HepG2 (cell line): ENCODE data around the gene SPSB2. TPM values are rescaled to one million over a fixed set of nuclear protein-coding genes. Genes with fewer than 3 reads are reported as not detected.
A peak's percentile ranks its signal among the peaks of the same experiment; 100 is the strongest.

ENCODE experiments used
- ATAC-seq: fragments of 200-7000 bp; cut with Tn5 transposase; 3 replicates; pipeline ENCODE4 v1.9.1; 2020; ENCODE audit warnings: mild to moderate bottlenecking, moderate library complexity
- BruUV-seq: library from RNA; stranded (reverse); fragments of 400-500 nt; replicated peaks from 2 replicates; lab custom pipeline; 2021; lab: Mats Ljungman, UMichigan
- CTCF ChIA-PET: fragments of 300-600 bp; formaldehyde crosslinking; extraction: SDS; loops from one replicate; lab custom pipeline; 2021; ENCODE audit warnings: low total read pairs, inconsistent platforms, low intra/inter-chr PET ratio; lab: Yijun Ruan, JAX
- POLR2A ChIA-PET: fragments of 350-600 bp; sonication (Branson Sonifier 250); formaldehyde crosslinking; loops from one replicate; lab custom pipeline; 2020; ENCODE audit warnings: antibody characterized with exemption, inconsistent platforms; lab: Yijun Ruan, JAX
- DNase-seq: peaks from one replicate; pipeline ENCODE4 v3.0.0-alpha.2; 2015; ENCODE audit warnings: low spot score
- FAIRE-seq: peaks from 3 replicates; lab custom pipeline; 2011; peaks lifted over from hg19 to GRCh38; lab: Jason Lieb, UNC
- H2AFZ ChIP-seq: one replicate; pipeline ENCODE4 v1.6.1; 2011; ENCODE audit warnings: low read length, inconsistent platforms
- H3K27ac ChIP-seq: fragments of 300-600 bp; 3 replicates; pipeline ENCODE4 v1.8.0; 2011; ENCODE audit warnings: mixed run types, mild to moderate bottlenecking, mixed read lengths, low read length, inconsistent platforms; ENCODE audit not compliant: insufficient read depth; ENCODE audit errors: extremely low read length
- H3K27me3 ChIP-seq, 2 experiments: fragments of 200-600 bp in 1 of 2; 2 replicates in 1 of 2; 3 replicates in 1 of 2; pipeline versions ENCODE4 v1.6.0 to v1.8.0; 2011; ENCODE audit warnings: low read length in 2 of 2, mild to moderate bottlenecking in 2 of 2, moderate library complexity in 2 of 2, inconsistent platforms in 1 of 2; ENCODE audit not compliant: insufficient read depth in 2 of 2, control insufficient read depth in 1 of 2
- H3K36me3 ChIP-seq, 2 experiments: fragments of 200-600 bp in 1 of 2; replicated peaks in 1 of 2; 2 replicates in 1 of 2; 3 replicates in 1 of 2; pipeline versions ENCODE4 v1.5.1 to v1.8.0; 2011; ENCODE audit warnings: low read length in 2 of 2, inconsistent platforms in 1 of 2; ENCODE audit not compliant: insufficient read depth in 2 of 2, control insufficient read depth in 1 of 2
- H3K4me1 ChIP-seq: 2 replicates; pipeline ENCODE4 v1.5.1; 2012; ENCODE audit warnings: low read length, inconsistent platforms; ENCODE audit not compliant: insufficient read depth
- H3K4me2 ChIP-seq: 2 replicates; pipeline ENCODE4 v1.6.0; 2011; ENCODE audit warnings: low read depth, low read length, inconsistent platforms
- H3K4me3 ChIP-seq, 3 experiments: fragments of 200-600 bp in 1 of 3; sonication (generic), shearing (Covaris generic) in 1 of 3; replicated peaks in 1 of 3; 2 replicates each; pipeline ENCODE4 v1.5.1; 2011 to 2016; ENCODE audit warnings: low read length in 3 of 3, inconsistent platforms in 2 of 3, low read depth in 2 of 3, mild to moderate bottlenecking in 2 of 3, control low read depth in 1 of 3, mixed read lengths in 1 of 3; ENCODE audit not compliant: insufficient read depth in 1 of 3
- H3K79me2 ChIP-seq: one replicate; pipeline ENCODE4 v1.6.1; 2011; ENCODE audit warnings: low read length, inconsistent platforms; ENCODE audit not compliant: insufficient read depth
- H3K9ac ChIP-seq: 2 replicates; pipeline ENCODE4 v1.6.0; 2011; ENCODE audit warnings: mild to moderate bottlenecking, low read depth, low read length, inconsistent platforms; ENCODE audit not compliant: insufficient read depth
- H3K9me3 ChIP-seq: 2 replicates; pipeline ENCODE4 v1.5.1; 2012; ENCODE audit warnings: mild to moderate bottlenecking, low read length
- H4K20me1 ChIP-seq: 2 replicates; pipeline ENCODE4 v1.6.0; 2011; ENCODE audit warnings: inconsistent platforms, mild to moderate bottlenecking, low read length, moderate library complexity; ENCODE audit not compliant: insufficient read depth
- CTCF ChIP-seq: sonication (generic); formaldehyde crosslinking; IDR thresholded peaks from 2 replicates; pipeline ENCODE4 v1.5.0; 2020; ENCODE audit warnings: mild to moderate bottlenecking, missing genetic modification reagents, moderate library complexity
- FOXK1 ChIP-seq: sonication (generic); formaldehyde crosslinking; IDR thresholded peaks from 2 replicates; pipeline ENCODE4 v1.4.0; 2020; ENCODE audit warnings: low read depth, missing genetic modification reagents, borderline replicate concordance
- HMGXB3 ChIP-seq: sonication (generic); formaldehyde crosslinking; IDR thresholded peaks from 2 replicates; pipeline ENCODE4 v1.4.0; 2020; ENCODE audit warnings: missing genetic modification reagents, borderline replicate concordance
- KDM6A ChIP-seq: IDR thresholded peaks from 2 replicates; pipeline ENCODE4 v1.6.1; 2016; ENCODE audit warnings: low read depth
- SALL2 ChIP-seq: sonication (generic); formaldehyde crosslinking; IDR thresholded peaks from 2 replicates; pipeline ENCODE4 v1.8.1; 2023; ENCODE audit warnings: mild to moderate bottlenecking, missing genetic modification reagents, inconsistent platforms
- SETDB1 ChIP-seq: sonication (generic); formaldehyde crosslinking; IDR thresholded peaks from 2 replicates; pipeline ENCODE4 v1.5.1; 2020; ENCODE audit warnings: missing genetic modification reagents, mild to moderate bottlenecking, borderline replicate concordance
- TBP ChIP-seq: sonication (generic); formaldehyde crosslinking; IDR thresholded peaks from 2 replicates; pipeline ENCODE4 v1.5.0; 2020; ENCODE audit warnings: missing genetic modification reagents
- ZBTB25 ChIP-seq: IDR thresholded peaks from 2 replicates; pipeline ENCODE4 v1.6.1; 2018; ENCODE audit warnings: missing genetic modification reagents
- ZBTB7B ChIP-seq: sonication (generic); formaldehyde crosslinking; IDR thresholded peaks from 2 replicates; pipeline ENCODE4 v1.4.0; 2020; ENCODE audit warnings: missing genetic modification reagents
- ZNF331 ChIP-seq: sonication (generic); formaldehyde crosslinking; IDR thresholded peaks from 2 replicates; pipeline ENCODE4 v1.4.0; 2020; ENCODE audit warnings: missing genetic modification reagents
- ZNF44 ChIP-seq: sonication (generic); formaldehyde crosslinking; IDR thresholded peaks from 2 replicates; pipeline ENCODE4 v1.5.1; 2020; ENCODE audit warnings: mild to moderate bottlenecking, missing genetic modification reagents
- ZNF484 ChIP-seq: sonication (generic); formaldehyde crosslinking; IDR thresholded peaks from 2 replicates; pipeline ENCODE4 v1.5.1; 2020; ENCODE audit warnings: mild to moderate bottlenecking, low read depth, missing genetic modification reagents, borderline replicate concordance
- ZNF546 ChIP-seq: sonication (generic); formaldehyde crosslinking; conservative IDR thresholded peaks from 2 replicates; pipeline ENCODE4 v1.8.1; 2023; ENCODE audit warnings: mild to moderate bottlenecking, missing genetic modification reagents
- ZNF589 ChIP-seq: sonication (generic); formaldehyde crosslinking; conservative IDR thresholded peaks from 2 replicates; pipeline ENCODE4 v1.8.0; 2022; ENCODE audit warnings: mild to moderate bottlenecking, moderate library complexity, missing genetic modification reagents
- ZNF598 ChIP-seq: sonication (generic); formaldehyde crosslinking; IDR thresholded peaks from 2 replicates; pipeline ENCODE4 v1.5.1; 2020; ENCODE audit warnings: mild to moderate bottlenecking, missing genetic modification reagents, borderline replicate concordance
- ZSCAN12 ChIP-seq: sonication (generic); formaldehyde crosslinking; IDR thresholded peaks from 2 replicates; pipeline ENCODE4 v1.9.0; 2021; ENCODE audit warnings: mild to moderate bottlenecking, missing genetic modification reagents
- WGBS: methylation state at CpG from one replicate; pipeline ENCODE4 v1.1.6; 2017; ENCODE audit warnings: low lambda C conversion rate; 5-methylcytosine and 5-hydroxymethylcytosine counted together
- in situ Hi-C: cut with HindIII; loops from 2 replicates; pipeline ENCODE4 v1.10.0; 2017; ENCODE audit warnings: low pct_unique_long_range_greater_than_20kb; ENCODE audit not compliant: extremely low pct_ligation_motif_present
- intact Hi-C: fragments of 100-400 bp; cut with micrococcal nuclease; formaldehyde crosslinking; loops from one replicate; pipeline ENCODE4 v1.10.0; 2022; ENCODE audit not compliant: unreplicated experiment
- polyA plus RNA-seq, 8 experiments: library from polyadenylated mRNA; depleted of rRNA in 3 of 8; stranded (reverse) in 7 of 8; unstranded in 1 of 8; fragments of >200 nt; fragmentation: Illumina TruSeq in 4 of 8; extraction: Trizol in 4 of 8; gene quantifications; 2 replicates each; pipeline versions ENCODE4 v1.2.1 to v1.2.3, GENCODE V29; 2011 to 2016; ENCODE audit warnings: low read depth in 4 of 8, missing spikeins in 1 of 8, mixed read lengths in 1 of 8; ENCODE audit not compliant: insufficient read depth in 1 of 8
- total RNA-seq, 5 experiments: library from RNA; depleted of rRNA; stranded (reverse); fragments of >200 nt; fragmentation: Illumina TruSeq; extraction: Trizol; gene quantifications; 2 replicates each; pipeline ENCODE4 v1.2.3, GENCODE V29; 2016; ENCODE audit warnings: low read depth in 1 of 5

Gene SPSB2
- total and polyA plus RNA-seq, 2 of the 13 experiments (the other 11 are each of a cell fraction or from before 2014, with no cell fraction given) = 2.0 to 6.2 TPM

GRCh38 chr12:6849427-6849826 lies 23.7 kb downstream of the SPSB2 start:
- Histone ChIP-seq H3K79me2 (peaks cover 32% of the 10 kb centered on the region), H3K9me3 (no peaks in the 10 kb centered on the region), H3K9ac (no peak overlapping the region), H3K4me3 (no peak overlapping the region), H3K27me3 (no peaks in the 10 kb centered on the region), H2AFZ (no peak overlapping the region), H3K36me3 (peaks cover 10 to 38% of the 10 kb centered on the region in 2 experiments), H3K27ac (no peak overlapping the region), H4K20me1 (no peaks in the 10 kb centered on the region; the same call in 1 of the 2 replicates)
- WGBS = 95% methylated on average over 2 of the region's 2 CpGs
- intact Hi-C loops (no loop called here), in situ Hi-C loops (no loop called here)
- ATAC-seq = no peak
- no peak for TF ChIP-seq SALL2 (CRISPR knock-in tag)
- TF ChIP-seq ZSCAN12 = no peak
- no peak for TF ChIP-seq KDM6A
- TF ChIP-seq FOXK1 (CRISPR knock-in tag) = no peak
- TF ChIP-seq ZBTB25 (CRISPR knock-in tag) = no peak
- no peak for TF ChIP-seq HMGXB3
- no peak for TF ChIP-seq ZNF484 (CRISPR knock-in tag)
- TF ChIP-seq ZNF331 (CRISPR knock-in tag) = no peak
- no peak for TF ChIP-seq ZNF589 (CRISPR knock-in tag)
- TF ChIP-seq SETDB1 (CRISPR knock-in tag) = no peak
- TF ChIP-seq CTCF = no peak
- no peak for TF ChIP-seq ZNF44 (CRISPR knock-in tag)
- no peak for TF ChIP-seq TBP (CRISPR knock-in tag)
- no peak for TF ChIP-seq ZBTB7B (CRISPR knock-in tag)
- TF ChIP-seq ZNF546 (CRISPR knock-in tag) = no peak
- no peak for TF ChIP-seq ZNF598 (CRISPR knock-in tag)
- TF ChIP-seq, all 625 proteins: peak for 0
- ChIA-PET CTCF (no interaction called here), POLR2A (no interaction called here)
- Histone ChIP-seq H3K4me1 (peaks cover 31% of the 10 kb centered on the region), H3K4me2 (peak overlapping the region; percentile 92; the same call in 1 of the 2 replicates)
- no peak for DNase-seq
- BruUV-seq = no TSS peak
- no peak for FAIRE-seq
